Measurements from ENCODE around the gene EFCAB6.

EFCAB6 gene

DNA sequence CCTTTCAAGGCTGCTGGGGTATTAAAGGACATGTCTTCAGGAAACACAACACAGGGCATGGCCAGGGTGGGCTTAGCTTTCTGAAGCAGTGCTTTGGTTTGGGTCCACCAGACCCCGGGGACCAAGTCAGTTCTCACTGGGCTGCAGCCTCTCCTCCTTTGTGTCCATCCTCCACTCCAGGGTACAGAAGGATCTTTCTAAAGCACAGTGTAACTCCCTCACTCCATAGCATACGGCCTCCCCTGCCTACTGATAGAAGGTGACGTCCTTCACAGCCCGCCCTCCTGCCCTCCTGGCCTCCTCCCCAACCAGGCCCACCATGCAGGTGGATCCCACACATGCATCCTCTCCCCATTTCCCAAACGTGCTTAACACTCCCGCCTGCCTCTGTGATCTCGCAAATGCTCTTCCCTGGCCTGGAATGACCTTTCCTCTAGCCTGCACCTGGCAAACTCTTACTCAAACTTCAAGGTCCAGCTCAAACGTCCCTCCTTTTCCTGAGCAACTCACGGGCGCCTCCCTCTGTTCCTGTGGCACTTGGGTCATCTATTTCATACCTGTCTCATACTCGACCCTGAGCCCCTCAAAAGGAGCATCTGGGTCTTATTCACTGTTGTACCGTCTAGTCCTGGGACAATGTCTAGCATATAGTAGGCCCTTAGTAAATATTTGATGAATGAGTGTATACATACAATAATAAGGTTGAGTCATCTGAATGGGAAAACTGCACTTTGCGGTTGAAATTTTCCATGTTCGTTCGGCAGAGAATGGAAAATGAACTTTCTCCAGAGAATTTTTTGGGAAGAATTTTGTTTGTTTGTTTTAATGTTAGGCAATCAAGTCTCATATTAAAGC lies 187.7 kb downstream of the EFCAB6 start:
- Histone ChIP-seq H3K4me3 (ENCODE audit: low read length) (no peak overlapping the region), H3K9me3 (ENCODE audit: insufficient read depth, low read depth, low read length) (peaks cover 7% of the 10 kb centered on the region; the same call in 1 of the 2 replicates), H3K27ac (ENCODE audit: low read length) (no peak overlapping the region), H3K4me1 (ENCODE audit: insufficient read depth, low read length) (no peaks in the 10 kb centered on the region), H3K9ac (ENCODE audit: low read depth, low read length) (no peak overlapping the region), H3K27me3 (ENCODE audit: insufficient read depth, low read length) (no peaks in the 10 kb centered on the region), H3K36me3 (ENCODE audit: insufficient read depth, low read depth, low read length) (no peaks in the 10 kb centered on the region)

DNA sequence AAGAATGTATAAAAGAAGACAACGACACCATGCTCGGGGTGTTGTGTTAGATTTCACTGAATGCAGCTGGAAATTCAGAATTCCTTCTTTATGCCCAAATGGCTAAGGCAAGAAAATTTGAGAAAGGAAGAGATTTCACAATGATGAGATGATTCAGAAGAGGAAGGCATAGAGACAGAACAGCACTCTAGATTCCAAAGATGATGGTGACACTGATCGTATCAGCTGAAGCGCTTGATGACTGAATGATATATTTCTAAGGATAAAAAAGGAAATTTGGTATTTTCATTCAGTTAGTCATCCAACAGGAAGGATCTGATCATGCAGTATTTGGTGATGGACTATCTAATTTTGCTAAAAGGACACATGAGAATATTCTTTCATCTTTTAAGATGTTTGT lies 189.2 kb downstream of the EFCAB6 start:
- Histone ChIP-seq H3K4me1 (ENCODE audit: insufficient read depth, low read length) (no peaks in the 10 kb centered on the region), H3K4me3 (ENCODE audit: low read length) (no peak overlapping the region), H3K9me3 (ENCODE audit: insufficient read depth, low read depth, low read length) (peaks cover 7% of the 10 kb centered on the region; the same call in 1 of the 2 replicates), H3K36me3 (ENCODE audit: insufficient read depth, low read depth, low read length) (no peaks in the 10 kb centered on the region), H3K27me3 (ENCODE audit: insufficient read depth, low read length) (no peaks in the 10 kb centered on the region), H3K27ac (ENCODE audit: low read length) (no peak overlapping the region), H3K9ac (ENCODE audit: low read depth, low read length) (no peak overlapping the region)

DNA sequence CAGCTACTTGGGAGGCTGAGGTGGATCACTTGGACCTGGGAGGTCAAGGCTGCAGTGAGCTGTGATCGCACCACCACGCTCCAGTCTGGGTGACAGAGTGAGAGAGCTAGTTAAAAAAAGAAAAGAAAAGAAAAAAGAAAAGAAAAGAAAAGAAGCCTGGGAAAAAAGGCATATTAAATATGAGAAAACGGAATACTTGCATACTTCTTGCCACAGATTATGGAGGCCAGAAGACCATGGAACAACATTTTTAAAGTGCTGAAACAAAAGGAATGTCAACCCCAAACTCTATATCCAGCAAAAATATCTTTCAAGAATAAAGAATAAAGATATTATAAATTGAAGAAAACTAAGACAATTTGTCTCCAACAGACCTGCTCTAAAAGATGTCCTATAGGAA lies 191.9 kb downstream of the EFCAB6 start:
- Histone ChIP-seq H3K9me3 (ENCODE audit: insufficient read depth, low read depth, low read length) (peaks cover 7% of the 10 kb centered on the region; the same call in 1 of the 2 replicates), H3K4me1 (ENCODE audit: insufficient read depth, low read length) (no peaks in the 10 kb centered on the region), H3K27ac (ENCODE audit: low read length) (no peak overlapping the region), H3K4me3 (ENCODE audit: low read length) (no peak overlapping the region), H3K36me3 (ENCODE audit: insufficient read depth, low read depth, low read length) (no peaks in the 10 kb centered on the region), H3K27me3 (ENCODE audit: insufficient read depth, low read length) (no peaks in the 10 kb centered on the region), H3K9ac (ENCODE audit: low read depth, low read length) (no peak overlapping the region)

DNA sequence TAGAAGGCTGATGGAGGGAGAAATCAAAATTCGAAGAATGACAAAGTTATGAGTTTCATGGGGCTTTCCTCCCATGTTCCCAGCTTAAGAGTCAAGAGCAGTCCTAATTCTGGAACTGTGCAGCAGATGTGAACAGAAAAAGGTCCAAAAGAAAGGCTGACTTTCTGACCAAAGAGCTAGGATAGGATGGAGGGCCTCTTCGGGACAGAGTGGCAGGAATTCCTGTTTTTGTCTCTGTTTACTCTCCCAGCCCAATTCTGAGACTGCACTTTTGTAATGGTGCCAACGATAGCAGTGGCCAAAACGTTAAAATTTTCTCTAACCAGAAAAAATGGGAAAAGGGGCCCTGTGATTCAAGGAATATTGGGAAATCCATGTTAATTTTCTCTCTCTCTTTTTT lies 193.6 kb downstream of the EFCAB6 start:
- Histone ChIP-seq H3K27me3 (ENCODE audit: insufficient read depth, low read length) (no peaks in the 10 kb centered on the region), H3K9ac (ENCODE audit: low read depth, low read length) (no peak overlapping the region), H3K9me3 (ENCODE audit: insufficient read depth, low read depth, low read length) (peaks cover 7% of the 10 kb centered on the region; the same call in 1 of the 2 replicates), H3K27ac (ENCODE audit: low read length) (no peak overlapping the region), H3K4me1 (ENCODE audit: insufficient read depth, low read length) (no peaks in the 10 kb centered on the region), H3K4me3 (ENCODE audit: low read length) (no peak overlapping the region), H3K36me3 (ENCODE audit: insufficient read depth, low read depth, low read length) (no peaks in the 10 kb centered on the region)

DNA sequence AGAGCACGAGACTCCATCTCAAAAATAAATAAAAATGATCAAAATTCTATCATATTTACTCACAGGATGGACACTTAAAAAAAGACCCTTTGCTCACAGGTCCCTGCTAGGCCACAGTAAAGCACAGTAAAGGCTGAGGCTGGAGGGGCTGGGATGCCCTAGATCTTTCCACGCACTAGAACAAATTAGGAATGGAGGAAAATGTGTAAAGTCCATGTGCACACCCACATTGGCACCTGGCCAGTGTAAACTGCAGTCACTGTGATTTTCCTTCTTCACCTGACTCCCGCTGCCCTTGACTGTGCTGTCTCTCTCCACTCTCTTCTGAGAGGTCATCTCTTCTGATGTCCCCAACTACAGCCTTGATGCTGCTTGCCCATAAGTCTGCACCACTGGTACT lies 195.5 kb downstream of the EFCAB6 start:
- H3K9ac ChIP-seq (ENCODE audit: low read depth, low read length): no peak overlapping the region
- H3K9me3 ChIP-seq (ENCODE audit: insufficient read depth, low read depth, low read length): peaks cover 7% of the 10 kb centered on the region; the same call in 1 of the 2 replicates
- H3K27ac ChIP-seq (ENCODE audit: low read length): no peak overlapping the region
- no peaks in the 10 kb centered on the region for H3K4me1 ChIP-seq (ENCODE audit: insufficient read depth, low read length)
- no peaks in the 10 kb centered on the region for H3K27me3 ChIP-seq (ENCODE audit: insufficient read depth, low read length)
- H3K4me3 ChIP-seq (ENCODE audit: low read length): no peak overlapping the region
- no peaks in the 10 kb centered on the region for H3K36me3 ChIP-seq (ENCODE audit: insufficient read depth, low read depth, low read length)

DNA sequence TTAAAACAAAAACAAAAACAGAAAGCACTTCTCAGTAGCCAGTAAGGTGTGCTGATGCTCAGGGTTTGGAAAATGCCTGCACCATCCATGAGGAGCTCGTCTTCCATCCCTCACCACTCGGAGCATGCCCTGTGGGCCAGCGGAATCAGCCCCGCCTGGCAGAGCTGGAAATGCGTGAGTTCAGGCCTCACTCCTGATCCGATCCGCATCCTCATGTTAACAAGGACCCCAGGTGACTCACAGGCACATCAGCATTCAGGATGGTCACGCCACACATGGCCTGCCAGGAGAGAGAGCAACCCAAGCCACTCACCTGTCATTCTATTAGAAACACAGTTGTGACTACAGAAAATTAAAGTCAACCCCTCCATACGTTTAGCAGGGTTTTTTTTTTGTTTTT lies 211.8 kb downstream of the EFCAB6 start:
- Histone ChIP-seq H3K9ac (ENCODE audit: low read depth, low read length) (no peak overlapping the region), H3K4me1 (ENCODE audit: insufficient read depth, low read length) (peaks cover 10% of the 10 kb centered on the region), H3K36me3 (ENCODE audit: insufficient read depth, low read depth, low read length) (no peaks in the 10 kb centered on the region), H3K9me3 (ENCODE audit: insufficient read depth, low read depth, low read length) (no peaks in the 10 kb centered on the region), H3K27me3 (ENCODE audit: insufficient read depth, low read length) (no peaks in the 10 kb centered on the region), H3K27ac (ENCODE audit: low read length) (no peak overlapping the region), H3K4me3 (ENCODE audit: low read length) (no peak overlapping the region)

DNA sequence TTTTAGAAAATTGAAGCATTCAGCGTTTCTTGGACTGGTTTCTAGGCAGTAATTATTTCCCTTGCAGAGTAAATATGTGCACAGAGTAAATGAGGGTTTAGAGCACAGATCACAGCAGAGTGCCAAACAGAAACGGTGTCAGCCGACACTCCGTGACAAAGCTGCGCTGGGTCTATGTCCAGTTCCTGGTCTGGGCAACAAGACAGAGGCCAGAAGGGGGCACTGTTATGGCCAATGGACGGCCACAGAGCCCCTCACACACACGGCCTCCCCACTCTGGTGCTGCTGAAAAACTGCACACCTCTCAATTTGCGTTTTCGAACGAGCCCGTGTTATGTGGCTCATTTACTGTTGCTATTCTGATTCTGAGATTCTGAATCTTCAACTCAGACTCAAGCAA lies 219.6 kb downstream of the EFCAB6 start:
- H3K9me3 ChIP-seq (ENCODE audit: insufficient read depth, low read depth, low read length): no peaks in the 10 kb centered on the region
- H3K36me3 ChIP-seq (ENCODE audit: insufficient read depth, low read depth, low read length): no peaks in the 10 kb centered on the region
- H3K9ac ChIP-seq (ENCODE audit: low read depth, low read length): no peak overlapping the region
- H3K27me3 ChIP-seq (ENCODE audit: insufficient read depth, low read length): no peaks in the 10 kb centered on the region
- H3K4me1 ChIP-seq (ENCODE audit: insufficient read depth, low read length): no peaks in the 10 kb centered on the region
- H3K4me3 ChIP-seq (ENCODE audit: low read length): no peak overlapping the region
- H3K27ac ChIP-seq (ENCODE audit: low read length): no peak overlapping the region

DNA sequence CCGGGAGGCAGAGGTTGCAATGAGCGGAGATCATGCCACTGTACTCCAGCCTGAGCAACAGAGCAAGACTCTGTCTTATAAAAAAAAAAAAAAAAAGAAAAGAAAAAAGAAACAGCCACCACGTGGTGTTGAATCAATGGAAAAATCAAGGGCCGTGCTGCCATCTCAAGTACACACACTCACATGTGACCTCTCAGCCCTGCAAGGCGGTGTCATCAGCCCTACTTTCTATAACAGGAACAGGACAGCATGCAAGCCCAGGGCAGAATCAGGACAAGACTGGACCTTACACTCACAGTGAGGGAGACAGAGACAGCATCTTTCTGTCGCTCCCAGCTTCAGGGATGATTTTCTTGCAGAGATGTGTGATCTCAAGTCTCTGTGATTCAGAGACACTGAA lies 220.7 kb downstream of the EFCAB6 start:
- H3K9me3 ChIP-seq (ENCODE audit: insufficient read depth, low read depth, low read length): no peaks in the 10 kb centered on the region
- H3K4me1 ChIP-seq (ENCODE audit: insufficient read depth, low read length): no peaks in the 10 kb centered on the region
- no peaks in the 10 kb centered on the region for H3K36me3 ChIP-seq (ENCODE audit: insufficient read depth, low read depth, low read length)

DNA sequence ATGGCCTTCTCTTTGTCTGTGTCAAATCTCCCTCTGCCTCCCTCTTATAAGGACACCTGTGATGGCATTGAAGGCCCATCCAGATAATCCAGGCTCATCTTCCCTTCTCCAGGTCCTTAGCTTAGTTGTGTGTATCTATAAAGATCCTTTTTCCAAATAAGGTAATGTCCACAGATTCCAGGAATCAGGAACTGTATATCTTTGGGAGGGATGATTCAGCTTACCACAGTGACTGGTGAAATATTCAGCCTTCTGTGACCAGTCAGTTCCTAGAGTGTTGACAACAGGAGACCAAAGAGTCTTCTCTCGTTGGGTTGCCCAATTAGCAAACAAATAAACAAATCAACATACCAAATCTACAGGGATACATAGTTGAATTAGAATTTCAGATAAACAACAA lies 224.5 kb downstream of the EFCAB6 start:
- H3K9ac ChIP-seq (ENCODE audit: low read depth, low read length): no peak overlapping the region
- peaks cover 15% of the 10 kb centered on the region; the same call in 1 of the 2 replicates for H3K9me3 ChIP-seq (ENCODE audit: insufficient read depth, low read depth, low read length)
- H3K27ac ChIP-seq (ENCODE audit: low read length): no peak overlapping the region
- no peaks in the 10 kb centered on the region for H3K36me3 ChIP-seq (ENCODE audit: insufficient read depth, low read depth, low read length)
- H3K4me1 ChIP-seq (ENCODE audit: insufficient read depth, low read length): no peaks in the 10 kb centered on the region
- no peak overlapping the region for H3K4me3 ChIP-seq (ENCODE audit: low read length)
- H3K27me3 ChIP-seq (ENCODE audit: insufficient read depth, low read length): no peaks in the 10 kb centered on the region

More for the DNA sequence above, 220.7 kb downstream of the EFCAB6 start:
- H3K9ac ChIP-seq (ENCODE audit: low read depth, low read length): no peak overlapping the region
- H3K4me3 ChIP-seq (ENCODE audit: low read length): no peak overlapping the region
- no peak overlapping the region for H3K27ac ChIP-seq (ENCODE audit: low read length)
- no peaks in the 10 kb centered on the region for H3K27me3 ChIP-seq (ENCODE audit: insufficient read depth, low read length)

DNA sequence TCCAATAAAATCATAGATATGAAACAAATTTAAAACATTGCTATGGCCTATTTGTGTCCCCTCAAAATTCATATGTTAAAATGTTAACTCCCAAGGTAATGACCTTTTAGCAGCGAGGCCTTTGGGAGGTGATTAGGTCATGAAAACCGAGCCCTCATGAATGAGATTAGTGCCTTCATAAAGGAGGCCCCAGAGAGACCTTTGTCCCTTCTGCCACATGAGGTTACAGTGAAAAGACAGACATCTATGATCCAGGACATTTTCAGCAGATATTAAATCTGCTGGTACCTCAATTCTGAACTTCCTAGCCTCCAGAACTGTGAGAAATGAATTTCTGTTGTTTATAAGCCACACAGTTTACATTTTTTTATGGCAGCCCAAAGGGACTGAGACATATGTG lies 228.6 kb downstream of the EFCAB6 start:
- Histone ChIP-seq H3K27ac (ENCODE audit: low read length) (no peak overlapping the region), H3K4me1 (ENCODE audit: insufficient read depth, low read length) (0 out of 2 replicates have a peak, but pooled peaks cover 5% of the 10 kb centered on the region), H3K27me3 (ENCODE audit: insufficient read depth, low read length) (no peaks in the 10 kb centered on the region), H3K9me3 (ENCODE audit: insufficient read depth, low read depth, low read length) (peaks cover 16% of the 10 kb centered on the region; the same call in 1 of the 2 replicates), H3K36me3 (ENCODE audit: insufficient read depth, low read depth, low read length) (no peaks in the 10 kb centered on the region), H3K4me3 (ENCODE audit: low read length) (no peak overlapping the region), H3K9ac (ENCODE audit: low read depth, low read length) (no peak overlapping the region)

DNA sequence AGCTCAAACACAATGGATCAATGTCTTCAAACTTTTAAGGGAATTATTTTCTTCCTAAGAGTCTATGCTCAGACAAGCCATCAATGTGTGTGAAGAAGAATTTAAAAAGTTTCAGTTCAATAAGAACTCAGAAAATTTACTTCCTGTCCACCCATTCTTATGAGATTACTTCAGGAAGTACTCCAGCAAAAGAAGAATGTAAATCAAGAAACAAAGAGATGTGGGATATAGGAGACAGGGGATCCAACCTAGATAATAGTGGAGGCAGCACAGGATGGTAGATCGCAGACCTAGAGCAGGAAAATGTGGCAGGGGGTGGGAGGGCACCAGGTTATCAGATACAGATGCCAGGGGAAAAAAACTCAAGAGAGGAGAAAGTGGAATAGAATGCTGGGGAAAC lies 229.7 kb downstream of the EFCAB6 start:
- 0 out of 2 replicates have a peak, but pooled peaks cover 5% of the 10 kb centered on the region for H3K4me1 ChIP-seq (ENCODE audit: insufficient read depth, low read length)
- no peak overlapping the region for H3K4me3 ChIP-seq (ENCODE audit: low read length)
- H3K27ac ChIP-seq (ENCODE audit: low read length): no peak overlapping the region
- peaks cover 16% of the 10 kb centered on the region; the same call in 1 of the 2 replicates for H3K9me3 ChIP-seq (ENCODE audit: insufficient read depth, low read depth, low read length)
- H3K27me3 ChIP-seq (ENCODE audit: insufficient read depth, low read length): no peaks in the 10 kb centered on the region
- H3K9ac ChIP-seq (ENCODE audit: low read depth, low read length): no peak overlapping the region
- no peaks in the 10 kb centered on the region for H3K36me3 ChIP-seq (ENCODE audit: insufficient read depth, low read depth, low read length)

DNA sequence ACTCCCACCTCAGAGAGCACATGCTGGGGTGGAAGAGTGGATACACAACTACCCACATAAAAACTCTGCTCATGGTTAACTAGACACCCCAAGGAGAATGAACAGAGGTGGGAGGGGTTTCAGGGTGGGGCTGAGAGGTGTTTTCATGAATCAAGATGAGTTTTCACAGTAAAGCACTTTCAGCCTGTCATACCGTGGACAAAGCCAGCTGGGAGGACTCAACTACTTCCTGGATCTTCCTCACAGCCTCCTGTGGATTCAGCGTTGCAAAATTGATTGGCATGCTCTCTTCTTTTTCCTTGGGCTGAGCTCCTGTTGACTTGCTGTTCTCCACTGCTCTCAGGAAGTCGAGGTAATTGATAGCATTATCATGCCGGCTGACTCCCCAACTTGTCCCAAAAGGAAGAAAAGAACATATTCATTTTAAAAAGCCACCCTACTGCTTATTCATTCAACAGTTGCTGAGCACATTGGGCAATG lies 231.8 kb downstream of the EFCAB6 start:
- Histone ChIP-seq H3K9me3 (ENCODE audit: insufficient read depth, low read depth, low read length) (peaks cover 16% of the 10 kb centered on the region; the same call in 1 of the 2 replicates), H3K4me1 (ENCODE audit: insufficient read depth, low read length) (0 out of 2 replicates have a peak, but pooled peaks cover 5% of the 10 kb centered on the region), H3K27ac (ENCODE audit: low read length) (no peak overlapping the region)

More for the DNA sequence above, 231.8 kb downstream of the EFCAB6 start:
- Histone ChIP-seq H3K27me3 (ENCODE audit: insufficient read depth, low read length) (no peaks in the 10 kb centered on the region), H3K4me3 (ENCODE audit: low read length) (no peak overlapping the region), H3K9ac (ENCODE audit: low read depth, low read length) (no peak overlapping the region), H3K36me3 (ENCODE audit: insufficient read depth, low read depth, low read length) (no peaks in the 10 kb centered on the region)

Data from iPS-20b (cell line).